Stimulated activated CD4-positive, alpha-beta T cell treated with anti-CD3 and anti-CD28 coated beads, Interleukin-4, amount 100 ng/mL, for 4 hours (primary cell): ENCODE results near the gene DR1.

Experiments
- DNase-seq, 2 experiments: peaks; one replicate each; pipeline ENCODE4 v3.0.0-alpha.2; 2020

The DR1 gene

GRCh38 chr1:93395195-93395594 is 49.5 kb downstream of the DR1 start:
- no peak for DNase-seq

GRCh38 chr1:93399781-93400180 is 54.1 kb downstream of the DR1 start:
- DNase-seq: no peak

GRCh38 chr1:93408203-93408602 is 62.5 kb downstream of the DR1 start:
- DNase-seq: no peak

- DNase-seq: no peak
Measured at GRCh38 chr1:93411000-93411399, 65.3 kb downstream of the DR1 start.

GRCh38 chr1:93414749-93415148 is 69.0 kb downstream of the DR1 start:
- DNase-seq: no peak

- DNase-seq: no peak
Measured at GRCh38 chr1:93415296-93415695, 69.6 kb downstream of the DR1 start.

- DNase-seq: no peak
Measured at GRCh38 chr1:93416183-93416582, 70.5 kb downstream of the DR1 start.
